HG03039 (cell line): Measurements from ENCODE around the gene CACNA1D.
"Not testable (repeated sequence)": the region's sequence is repeated elsewhere in the genome, so short reads cannot be mapped to it uniquely, and the experiment has no call there.

Source experiments
- ATAC-seq: cut with Tn5 transposase; IDR thresholded peaks from one replicate; pipeline ENCODE4 v1.9.1; 2021; ENCODE audit warnings: mild to moderate bottlenecking, moderate library complexity; ENCODE audit not compliant: unreplicated experiment

The CACNA1D gene

DNA sequence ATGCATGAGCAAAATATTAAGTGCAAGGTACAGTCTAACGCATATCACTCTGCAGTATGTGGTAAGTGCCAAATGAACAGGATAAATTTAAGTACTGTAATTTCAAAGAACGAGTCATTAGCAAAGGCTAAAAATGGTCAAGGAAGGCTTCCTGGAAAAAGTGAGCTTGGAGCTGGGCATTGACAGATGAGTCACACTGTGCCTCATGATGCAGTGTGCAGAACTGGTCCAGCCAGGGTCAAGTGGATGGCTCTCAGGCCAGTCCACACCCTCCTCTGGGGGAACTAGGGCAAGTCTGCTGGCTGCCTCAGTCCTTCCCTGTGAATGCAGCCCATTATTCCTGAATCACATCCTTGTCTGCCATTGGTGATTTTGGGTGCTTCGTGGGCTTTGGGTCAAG is 76.3 kb downstream of the CACNA1D start:
- no peak for ATAC-seq

DNA sequence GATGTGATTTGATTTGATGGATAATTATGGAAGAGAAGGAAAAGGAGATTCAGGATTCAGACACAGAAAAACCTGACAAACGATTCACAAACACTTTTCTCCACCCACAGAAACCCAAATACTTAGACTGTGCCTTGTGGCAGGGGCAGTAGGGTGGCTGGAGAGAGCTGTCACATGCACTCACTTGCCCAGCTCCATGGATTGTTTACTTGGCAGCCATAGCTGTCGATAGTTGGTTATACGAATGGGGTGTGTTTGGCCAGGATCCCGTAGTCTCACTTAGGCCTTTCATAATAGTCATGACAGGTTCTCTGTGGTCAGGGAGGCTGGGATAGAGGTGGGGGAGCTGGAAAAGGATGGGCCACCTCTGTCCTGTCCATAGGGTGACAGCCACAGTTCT is 76.9 kb downstream of the CACNA1D start:
- no peak for ATAC-seq

DNA sequence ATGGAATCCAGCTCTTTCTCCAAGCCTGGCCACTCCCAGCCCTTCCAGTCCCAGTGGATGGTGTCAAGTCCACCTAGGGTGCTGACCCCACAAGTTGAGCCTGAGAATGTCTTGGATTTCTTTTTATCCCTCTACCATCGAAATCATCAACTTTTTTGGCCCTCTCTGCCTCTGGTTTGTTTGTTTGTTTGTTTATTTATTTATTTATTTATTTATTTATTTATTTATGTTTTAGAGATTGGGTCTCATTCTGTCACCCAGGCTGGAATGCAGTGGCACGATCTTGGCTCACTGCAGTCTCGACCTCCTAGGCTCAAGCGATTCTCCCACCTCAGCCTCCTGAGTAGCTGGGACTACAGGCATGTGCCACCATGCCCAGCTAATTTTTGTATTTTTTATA is 77.8 kb downstream of the CACNA1D start:
- not testable (repeated sequence) for ATAC-seq

DNA sequence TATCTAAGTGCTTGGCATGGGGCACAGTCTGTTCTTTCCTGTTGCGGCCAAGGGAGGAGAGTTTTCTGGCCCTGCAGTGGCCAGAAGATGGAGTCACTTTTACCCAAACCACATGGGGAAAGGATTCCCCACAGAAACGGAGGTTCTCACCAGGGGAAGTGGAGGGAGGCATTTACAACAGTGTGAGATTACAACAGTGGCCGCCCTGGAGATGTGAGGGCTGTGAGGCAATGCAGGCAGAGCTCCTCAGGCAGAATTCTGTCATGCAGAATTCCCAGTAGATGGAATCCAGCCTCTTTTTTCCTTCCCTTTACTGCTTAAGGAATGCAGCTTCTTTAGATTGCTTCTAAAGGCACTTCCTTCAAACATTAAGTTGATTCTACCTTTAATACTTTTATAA is 83.1 kb downstream of the CACNA1D start:
- ATAC-seq, result no peak

DNA sequence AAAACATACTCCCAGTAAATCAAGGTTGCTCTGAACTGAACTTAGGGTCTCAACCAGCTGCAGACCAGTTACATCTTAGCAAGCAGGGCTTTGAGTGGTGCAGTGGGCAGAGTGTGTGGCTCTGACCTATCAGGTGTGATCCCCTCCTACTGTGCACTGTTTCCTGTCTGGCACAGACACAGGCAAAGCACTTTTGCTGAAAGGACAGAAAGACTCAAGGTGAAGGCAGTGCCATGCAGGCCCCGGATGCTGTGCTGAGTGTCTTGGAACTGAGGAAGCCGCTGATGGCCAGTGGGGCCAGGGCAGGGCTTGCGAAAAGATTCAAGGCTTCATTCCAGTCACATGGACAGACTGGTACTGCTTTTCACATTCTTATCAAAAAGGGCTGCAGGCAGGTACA is 85.2 kb downstream of the CACNA1D start:
- ATAC-seq, result no peak

DNA sequence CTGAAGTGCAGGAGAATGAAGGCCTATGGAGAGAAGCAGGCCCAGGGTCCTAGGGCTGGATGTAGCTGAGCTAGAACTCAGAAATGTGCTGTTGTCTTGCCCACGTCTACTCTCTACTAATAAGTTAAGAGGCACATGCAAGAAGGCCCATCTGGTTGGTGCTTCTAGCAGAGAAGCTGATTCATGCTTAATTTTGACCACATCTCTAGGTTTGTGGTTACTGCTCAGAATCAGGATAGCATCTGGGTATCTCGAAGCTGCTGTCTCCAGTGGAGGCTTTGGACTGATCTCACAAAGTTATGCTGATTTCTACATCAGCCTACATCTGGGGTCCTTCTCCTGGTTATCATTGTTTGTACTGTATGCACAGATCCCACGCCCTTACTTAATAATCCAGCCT is 87.3 kb downstream of the CACNA1D start:
- ATAC-seq, result no peak

DNA sequence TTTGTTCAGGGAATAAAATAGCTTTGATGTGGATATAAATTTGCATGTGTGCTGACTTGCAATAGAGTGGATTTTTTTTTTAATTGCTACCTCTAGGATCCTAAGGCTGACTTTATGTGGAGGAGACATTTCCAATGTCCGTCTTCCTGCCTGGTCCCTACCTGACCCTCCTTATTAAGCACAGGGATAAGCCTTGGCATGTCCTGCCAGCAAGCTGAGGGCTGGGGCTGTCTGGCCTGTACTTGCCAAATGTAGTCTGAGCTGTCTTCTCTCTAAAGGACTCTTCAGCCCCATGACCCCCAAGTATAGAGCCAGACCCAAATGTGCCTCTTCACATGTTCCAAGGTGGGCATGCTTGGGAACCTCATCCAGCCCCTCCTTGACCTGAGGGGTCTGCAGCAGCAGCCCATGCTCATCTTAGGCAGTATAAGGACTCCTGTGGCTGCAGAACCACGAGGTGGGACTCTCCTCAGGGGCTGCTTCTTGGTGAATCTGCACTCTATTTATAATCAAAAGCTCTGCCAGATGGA is 88.8 kb downstream of the CACNA1D start:
- no peak for ATAC-seq

DNA sequence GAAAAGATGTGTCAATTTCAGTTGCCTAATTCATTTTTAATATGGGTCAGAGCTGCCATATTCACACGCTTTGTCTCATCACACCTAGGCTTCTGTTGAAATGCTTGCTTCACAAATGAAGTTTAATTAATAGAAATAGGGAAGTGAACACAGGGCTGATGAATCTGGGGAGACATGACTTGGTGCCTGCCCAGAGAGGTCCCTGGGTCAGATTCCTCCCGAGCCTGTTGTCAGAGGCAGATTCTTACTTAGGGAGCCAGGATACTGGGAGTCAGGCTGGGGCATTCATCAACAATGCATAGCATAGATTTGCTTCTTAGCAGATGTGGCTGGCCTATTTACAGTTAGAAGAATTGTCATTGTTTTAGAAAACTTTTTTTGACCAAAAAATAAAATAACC is 90.6 kb downstream of the CACNA1D start:
- no peak for ATAC-seq

DNA sequence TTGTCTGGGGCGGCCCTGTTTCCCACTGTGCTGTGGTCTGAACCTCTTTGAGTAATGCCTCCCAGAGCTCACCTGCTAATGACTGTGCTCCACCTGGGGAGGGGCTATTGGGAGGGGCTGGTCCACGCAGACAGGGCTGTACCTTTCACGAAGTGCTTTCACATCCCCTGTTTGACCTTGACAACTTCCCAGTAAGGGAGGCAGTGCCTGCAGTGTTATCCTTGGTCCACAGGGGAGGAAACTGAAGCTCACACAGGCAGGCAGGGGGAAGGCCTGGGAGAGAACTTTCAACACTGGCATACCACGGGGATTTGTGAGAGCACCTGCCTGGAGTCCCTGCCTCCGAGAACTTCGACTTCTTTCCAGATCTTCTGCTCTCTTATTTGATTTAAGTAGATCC is 91.2 kb downstream of the CACNA1D start:
- ATAC-seq, result no peak

DNA sequence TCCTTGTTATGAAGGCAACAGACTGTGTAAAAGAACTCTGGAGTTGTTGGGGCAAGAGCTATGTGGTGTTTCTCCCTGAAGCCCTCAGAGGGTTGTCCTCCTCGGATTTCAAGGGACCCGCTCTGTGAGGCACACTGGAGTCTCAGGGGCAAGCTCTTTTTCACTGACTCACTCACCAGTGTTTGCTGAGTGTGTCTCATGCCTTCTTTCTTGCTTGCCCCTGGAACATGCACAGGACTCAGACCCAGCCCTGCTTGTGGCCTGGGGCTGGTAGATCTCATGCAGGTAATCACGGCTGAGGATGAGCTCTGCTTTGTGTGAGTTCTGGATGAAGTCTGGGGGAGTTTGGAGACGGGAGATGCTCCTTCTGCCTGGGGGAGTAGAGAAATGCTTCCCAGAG is 93.7 kb downstream of the CACNA1D start:
- ATAC-seq, result no peak

DNA sequence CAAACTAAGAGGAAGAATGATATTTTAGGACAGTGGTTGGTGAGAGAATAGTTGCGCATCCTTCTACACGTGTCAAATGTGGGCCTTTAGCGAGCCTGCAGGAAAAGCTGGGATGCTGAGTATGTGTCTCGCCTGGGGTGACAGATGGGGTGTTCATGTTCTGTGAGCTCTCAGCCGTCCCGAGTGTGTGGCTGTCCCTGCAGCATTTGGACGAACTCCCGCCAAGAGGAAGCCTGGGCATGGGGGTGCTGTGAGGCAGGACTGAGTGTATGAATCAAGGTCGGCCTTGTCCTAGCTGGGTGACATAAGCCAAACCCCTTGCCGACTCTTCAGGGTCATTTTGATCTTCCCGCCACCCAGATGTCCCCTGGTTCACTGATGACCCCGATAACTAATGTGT is 94.8 kb downstream of the CACNA1D start:
- ATAC-seq, result no peak

DNA sequence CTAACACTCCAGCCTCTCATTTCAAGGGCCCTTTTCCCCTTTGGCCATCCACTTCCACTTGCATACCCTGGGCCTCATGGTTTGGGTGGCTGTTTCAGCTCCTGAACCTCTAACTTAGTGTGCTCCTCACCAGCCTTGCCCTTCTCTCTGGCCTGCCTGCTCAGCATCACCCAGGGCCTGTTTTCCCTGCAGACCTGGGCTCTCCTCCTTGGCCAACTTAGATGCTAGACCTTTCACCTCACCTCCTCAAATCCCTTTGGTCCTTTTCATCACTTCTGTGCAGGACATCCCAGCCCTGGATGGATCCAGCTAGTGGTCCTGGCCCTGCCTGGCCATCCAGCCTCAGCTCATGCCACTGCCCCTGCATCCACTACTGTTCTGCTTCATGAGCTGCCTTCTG is 95.4 kb downstream of the CACNA1D start:
- ATAC-seq, result no peak

DNA sequence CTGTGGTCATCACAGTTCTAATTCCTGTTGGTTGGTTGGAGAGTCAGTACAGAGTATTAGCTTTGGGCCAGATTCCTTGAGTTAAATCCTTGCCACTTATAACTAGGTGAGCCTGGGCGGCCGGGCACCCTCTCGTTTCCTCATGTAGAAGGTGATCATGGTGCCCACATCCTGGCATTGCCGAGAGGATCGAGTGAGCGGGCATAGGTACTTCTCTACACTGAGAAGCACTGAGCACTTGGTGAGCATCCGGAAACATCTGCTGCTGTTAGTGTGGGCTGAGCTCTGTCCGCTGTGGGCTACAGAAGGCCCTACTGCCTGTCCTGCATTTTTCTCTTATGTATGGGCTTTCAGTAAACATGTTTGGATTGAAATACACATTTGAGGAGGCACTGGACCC is 96.2 kb downstream of the CACNA1D start:
- ATAC-seq, result no peak

DNA sequence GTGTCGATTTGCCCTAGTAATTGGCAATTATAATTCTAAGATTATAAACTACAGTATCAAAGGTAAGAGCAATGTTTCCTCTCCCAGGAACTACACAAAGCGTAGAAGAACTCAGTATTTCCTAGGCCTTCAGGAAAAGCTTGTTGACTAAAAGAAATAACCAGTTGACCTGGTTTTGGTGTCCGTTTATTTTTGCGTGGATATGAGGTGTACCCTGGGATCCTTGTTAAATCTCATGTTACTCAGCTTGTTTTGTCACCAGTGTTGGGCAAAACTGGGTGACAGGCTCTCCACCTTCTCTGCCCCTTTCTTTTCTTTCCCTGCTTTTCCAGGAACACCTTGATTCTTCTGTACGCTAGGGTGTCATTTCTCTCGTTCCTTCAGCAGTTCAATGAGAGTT is 97.2 kb downstream of the CACNA1D start:
- ATAC-seq, result no peak

DNA sequence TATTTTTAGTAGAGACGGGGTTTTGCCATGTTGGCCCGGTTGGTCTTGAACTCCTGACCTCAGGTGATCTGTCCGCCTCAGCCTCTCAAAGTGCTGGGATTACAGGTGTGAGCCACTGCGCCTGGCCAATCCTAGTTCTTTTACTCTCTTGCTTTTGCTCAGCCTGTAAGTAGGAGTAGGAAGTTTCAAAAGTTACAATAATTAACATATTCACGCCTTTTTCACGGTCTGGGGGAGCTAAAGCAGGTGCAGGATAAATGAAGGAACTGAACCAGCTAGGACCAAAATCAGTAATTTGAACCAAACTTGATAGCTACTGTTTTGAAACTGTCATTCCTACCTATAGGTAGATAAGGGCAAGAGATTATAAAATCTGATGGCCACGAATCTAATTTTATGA is 98.5 kb downstream of the CACNA1D start:
- no peak for ATAC-seq

DNA sequence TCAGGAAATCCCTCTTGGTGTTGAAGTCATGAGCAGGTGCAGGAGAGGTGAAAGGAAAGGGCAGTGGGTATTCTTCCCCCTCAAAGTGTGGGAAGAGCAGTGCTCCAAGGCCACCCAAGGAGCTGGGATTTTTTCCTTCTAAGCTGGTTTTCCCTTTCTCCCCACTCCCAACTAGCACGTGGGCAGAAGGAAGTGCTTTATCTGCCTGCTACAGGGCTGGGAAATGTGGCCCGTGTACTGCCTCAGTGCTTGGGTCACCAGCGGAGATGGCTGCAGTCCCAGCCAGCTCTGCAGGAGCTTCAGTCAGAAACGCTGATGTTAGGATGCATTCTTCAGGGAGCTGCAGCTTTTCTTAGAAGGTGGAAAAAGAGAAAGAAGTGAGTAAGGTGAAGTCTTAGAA is 99.2 kb downstream of the CACNA1D start:
- ATAC-seq, result no peak

DNA sequence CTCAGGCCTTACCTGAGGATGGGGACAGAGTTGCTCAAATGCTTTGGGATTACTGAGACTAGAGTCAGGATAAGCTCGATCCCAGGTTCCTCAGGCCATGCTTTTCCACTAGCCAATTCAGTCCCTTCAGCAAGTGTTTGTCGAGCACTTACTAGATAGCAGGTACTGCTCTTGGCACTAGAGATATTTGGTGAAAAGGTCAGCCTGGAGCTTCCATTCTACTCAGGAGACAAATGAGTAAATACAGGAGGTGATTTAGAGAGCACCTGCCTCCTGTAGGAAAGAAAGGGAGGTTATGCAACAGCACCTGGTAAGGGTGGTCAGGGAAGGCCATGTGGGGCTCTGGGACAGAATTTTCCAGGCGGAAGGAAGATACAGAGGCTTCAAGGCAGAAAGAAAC is 99.9 kb downstream of the CACNA1D start:
- ATAC-seq, result no peak

DNA sequence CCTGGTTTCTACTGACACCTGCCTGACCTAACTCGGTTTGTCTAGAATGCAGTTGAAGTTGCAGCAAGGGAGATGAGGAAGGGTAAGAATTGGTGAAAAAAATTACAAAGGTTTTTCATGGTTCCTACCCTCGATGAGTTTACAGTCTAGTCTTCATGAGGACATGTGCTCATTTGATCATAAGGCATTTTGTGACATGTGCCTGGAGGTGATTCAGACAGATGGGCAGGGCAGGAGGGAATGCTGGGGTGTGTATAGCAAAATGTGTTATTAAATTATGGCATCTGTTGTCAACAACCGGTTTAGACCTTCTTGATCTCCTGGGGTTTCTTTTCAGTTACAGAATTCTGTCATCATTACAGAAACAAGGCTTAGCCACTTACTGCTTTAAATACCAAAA is 101.2 kb downstream of the CACNA1D start:
- no peak for ATAC-seq

DNA sequence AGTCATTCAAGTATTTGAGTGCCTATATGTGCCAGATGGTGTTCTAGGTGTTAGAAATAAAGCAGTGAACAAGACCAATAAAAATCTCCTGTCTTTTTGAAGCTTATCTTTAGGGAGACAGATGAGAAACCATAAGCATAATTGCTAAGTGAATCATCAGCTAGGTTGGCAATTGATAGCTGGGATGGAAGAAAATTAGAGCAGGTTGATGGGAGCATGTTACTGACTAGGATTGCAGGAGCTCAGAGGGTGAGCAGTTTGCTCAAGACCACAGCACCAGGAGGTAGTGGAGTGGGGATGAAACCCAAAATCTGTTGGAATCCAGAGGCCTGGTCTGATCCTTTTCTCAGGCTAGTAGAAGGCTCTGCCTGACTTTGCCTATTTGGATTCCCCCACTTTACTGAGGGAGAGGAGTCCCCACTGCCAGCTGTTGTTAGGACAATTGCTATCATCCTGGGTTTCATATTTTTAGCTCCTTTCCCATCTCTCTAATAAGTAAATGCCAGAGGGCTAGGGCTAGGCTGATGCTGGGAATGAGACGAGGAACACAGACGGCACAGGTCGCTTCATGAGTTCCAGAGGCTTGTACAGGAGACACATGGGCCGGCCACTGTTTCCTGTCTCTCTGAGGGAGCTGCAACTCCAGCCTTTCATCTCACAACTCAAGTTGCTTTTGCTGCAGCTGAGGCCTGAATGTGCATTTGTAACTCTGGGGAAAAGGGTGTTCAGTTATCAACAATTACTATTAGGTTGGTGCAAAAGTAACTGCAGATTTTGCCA is 102.9 kb downstream of the CACNA1D start:
- no peak for ATAC-seq

DNA sequence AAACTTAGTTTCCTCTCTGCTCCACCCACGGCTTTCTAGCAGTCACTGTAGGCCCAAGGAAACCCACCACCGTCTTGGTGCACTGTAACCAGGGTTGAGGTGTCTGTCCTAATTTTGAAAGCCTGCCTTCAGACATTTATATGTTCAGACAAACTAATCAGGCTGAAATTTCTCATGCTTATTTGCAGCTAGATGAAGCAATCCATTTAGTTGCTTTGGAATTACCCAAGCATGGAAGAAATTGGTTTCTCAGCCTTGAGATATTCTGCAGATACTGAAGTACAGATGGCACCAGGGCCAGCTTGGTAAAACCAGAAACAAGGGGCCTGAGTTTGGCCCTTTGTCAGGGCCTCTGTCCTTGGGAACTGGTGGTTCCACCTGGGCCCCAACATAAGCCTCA is 105.4 kb downstream of the CACNA1D start:
- ATAC-seq, result no peak

DNA sequence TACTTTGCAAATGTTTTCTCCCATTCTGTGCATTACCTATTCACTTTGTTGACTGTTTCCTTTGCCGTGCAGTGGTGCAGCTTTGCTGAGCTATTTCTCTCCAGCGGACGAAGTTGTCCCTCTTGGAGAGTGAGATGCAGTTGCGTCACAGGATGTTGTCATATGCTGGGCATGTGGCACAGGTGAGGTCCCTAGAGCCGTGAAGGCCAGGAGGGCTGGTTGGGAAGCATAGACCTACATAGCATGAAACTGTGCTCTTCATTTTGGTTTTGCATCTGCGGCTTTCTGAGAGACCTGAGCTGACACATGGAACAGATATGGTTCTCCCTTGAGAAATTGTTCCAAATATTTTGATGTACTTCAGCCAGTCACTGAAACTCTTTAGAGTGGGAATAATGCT is 108.5 kb downstream of the CACNA1D start:
- ATAC-seq, result no peak

DNA sequence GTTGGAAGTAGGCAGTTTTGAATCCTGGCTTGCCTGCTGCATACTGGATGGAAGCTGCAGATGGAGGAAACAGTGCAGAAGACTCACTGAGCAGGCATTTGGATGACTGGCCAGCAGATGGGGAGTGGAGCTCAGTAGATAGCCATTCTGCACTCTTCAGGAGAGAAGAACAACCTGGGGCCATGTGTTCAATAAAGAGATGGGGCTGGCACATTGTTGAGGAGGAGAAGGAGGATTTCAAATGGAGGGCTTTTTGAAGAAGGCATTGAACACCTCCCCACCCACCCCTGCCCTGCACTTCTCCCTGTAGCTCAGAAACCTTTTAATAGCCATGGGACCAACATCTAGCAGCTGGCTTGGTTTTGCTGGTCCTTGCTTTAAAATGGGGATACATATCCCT is 109.8 kb downstream of the CACNA1D start:
- no peak for ATAC-seq

DNA sequence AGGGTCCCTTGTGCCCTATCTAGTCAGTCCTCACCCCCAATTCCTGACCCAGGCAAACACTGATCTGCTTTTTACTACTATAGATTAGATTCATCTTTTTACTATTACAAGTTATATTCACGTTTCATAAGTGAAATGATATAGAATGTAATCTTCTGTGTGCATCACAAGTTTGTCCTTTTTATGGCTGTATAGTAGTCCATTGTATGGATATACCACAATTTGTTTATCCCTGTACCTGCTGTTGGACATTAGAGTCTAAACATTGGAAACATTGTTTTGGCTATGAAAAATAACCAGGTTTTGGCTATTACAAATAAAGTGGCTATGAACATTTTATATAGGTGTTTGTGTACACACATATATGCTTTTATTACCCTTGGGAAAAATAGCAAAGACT is 112.4 kb downstream of the CACNA1D start:
- no peak for ATAC-seq
